H1 (cell line): ENCODE measurements around the gene DNAH8. TPM values are rescaled to one million over a fixed set of nuclear protein-coding genes. Genes with fewer than 3 reads are reported as not detected.

Experiments
- CTCF ChIA-PET: fragments of 300-600 bp; sonication (Branson Sonifier 250); formaldehyde crosslinking; loops from one replicate; lab custom pipeline; 2021; ENCODE audit not compliant: partially characterized antibody; lab: Charles Lee
- POLR2A ChIA-PET: fragments of 300-600 bp; sonication (Branson Sonifier 250); formaldehyde crosslinking; loops from one replicate; lab custom pipeline; 2021; ENCODE audit warnings: inconsistent platforms; ENCODE audit not compliant: partially characterized antibody; lab: Charles Lee
- DNase-seq, 2 experiments: peaks; one replicate each; pipeline versions ENCODE4 v3.0.0 to v3.0.0-alpha.2; 2010 to 2022; ENCODE audit warnings: low spot score in 2 of 2, low read depth in 1 of 2, mixed read lengths in 1 of 2
- FAIRE-seq: peaks from 2 replicates; lab custom pipeline; 2011; peaks lifted over from hg19 to GRCh38; lab: Jason Lieb, UNC
- H2AFZ ChIP-seq: 2 replicates; pipeline ENCODE4 v1.8.1; 2012; ENCODE audit warnings: low read length, inconsistent platforms
- H2AK5ac ChIP-seq: 2 replicates; pipeline ENCODE4 v1.6.1; 2013; ENCODE audit warnings: low read depth, low read length
- H2BK120ac ChIP-seq: replicated peaks from 2 replicates; pipeline ENCODE3; 2013; ENCODE audit warnings: low read depth, low read length, inconsistent platforms
- H2BK12ac ChIP-seq: 2 replicates; pipeline ENCODE4 v1.6.1; 2013; ENCODE audit warnings: low read depth, low read length
- H2BK15ac ChIP-seq: 2 replicates; pipeline ENCODE4 v1.6.1; 2013; ENCODE audit warnings: low read length
- H2BK20ac ChIP-seq: 2 replicates; pipeline ENCODE4 v1.6.1; 2013; ENCODE audit warnings: low read length
- H2BK5ac ChIP-seq: 2 replicates; pipeline ENCODE4 v1.6.1; 2013; ENCODE audit warnings: low read depth, low read length
- H3K14ac ChIP-seq: 2 replicates; pipeline ENCODE4 v1.6.1; 2013; ENCODE audit warnings: inconsistent platforms; ENCODE audit not compliant: insufficient read length
- H3K18ac ChIP-seq: 2 replicates; pipeline ENCODE4 v1.6.1; 2013; ENCODE audit warnings: low read length; ENCODE audit errors: extremely low read depth
- H3K23ac ChIP-seq: 2 replicates; pipeline ENCODE4 v1.6.1; 2013; ENCODE audit warnings: inconsistent platforms; ENCODE audit not compliant: insufficient read length
- H3K23me2 ChIP-seq: 2 replicates; pipeline ENCODE4 v1.6.1; 2013; ENCODE audit warnings: low read depth, low read length
- H3K27ac ChIP-seq: 2 replicates; pipeline ENCODE4 v1.6.1; 2011; ENCODE audit warnings: low read depth, low read length, inconsistent platforms
- H3K27me3 ChIP-seq, 4 experiments: replicated peaks in 1 of 4; 1 replicate in 1 of 4; 2 replicates in 3 of 4; pipeline versions ENCODE4 v1.6.1 to v1.8.1; 2011 to 2013; ENCODE audit warnings: low read length in 3 of 4, mild to moderate bottlenecking in 3 of 4, inconsistent platforms in 2 of 4, mixed read lengths in 2 of 4, moderate library complexity in 1 of 4; ENCODE audit not compliant: control insufficient read depth in 3 of 4, insufficient read depth in 3 of 4; ENCODE audit errors: extremely low read depth in 1 of 4
- H3K36me3 ChIP-seq, 4 experiments: 2 replicates each; pipeline versions ENCODE4 v1.6.1 to v1.8.1; 2011 to 2013; ENCODE audit warnings: mild to moderate bottlenecking in 4 of 4, low read length in 3 of 4, moderate library complexity in 2 of 4, control low read depth in 1 of 4, inconsistent platforms in 1 of 4; ENCODE audit not compliant: insufficient read depth in 4 of 4, control insufficient read depth in 2 of 4
- H3K4ac ChIP-seq: replicated peaks from 2 replicates; pipeline ENCODE3; 2013; ENCODE audit warnings: low read length, low read depth, mixed read lengths, inconsistent platforms; ENCODE audit not compliant: insufficient read length
- H3K4me1 ChIP-seq, 4 experiments: replicated peaks in 1 of 4; 1 replicate in 1 of 4; 2 replicates in 3 of 4; pipeline versions ENCODE4 v1.6.1 to v1.8.1; 2011 to 2013; ENCODE audit warnings: low read length in 3 of 4, inconsistent platforms in 2 of 4, mixed read lengths in 1 of 4; ENCODE audit not compliant: insufficient read depth in 4 of 4, control insufficient read depth in 3 of 4
- H3K4me2 ChIP-seq, 2 experiments: 2 replicates each; pipeline versions ENCODE4 v1.6.1 to v1.8.1; 2011 to 2013; ENCODE audit warnings: low read depth in 2 of 2, low read length in 2 of 2, control low read depth in 1 of 2, inconsistent platforms in 1 of 2, mild to moderate bottlenecking in 1 of 2; ENCODE audit not compliant: insufficient read depth in 1 of 2
- H3K4me3 ChIP-seq, 4 experiments: fragments of 200-600, 300-600 bp in 1 of 4; sonication (generic), shearing (Covaris generic), sonication (Bioruptor Twin) in 1 of 4; 2 replicates each; pipeline versions ENCODE4 v1.5.1 to v1.8.1; 2011 to 2016; ENCODE audit warnings: low read length in 4 of 4, low read depth in 3 of 4, control low read depth in 2 of 4, inconsistent platforms in 2 of 4, mild to moderate bottlenecking in 2 of 4, mixed read lengths in 1 of 4, moderate library complexity in 1 of 4; ENCODE audit not compliant: insufficient read depth in 2 of 4; ENCODE audit errors: extremely low read depth in 1 of 4
- H3K56ac ChIP-seq: replicated peaks from 2 replicates; pipeline ENCODE3; 2013; ENCODE audit warnings: low read depth, mild to moderate bottlenecking, mixed read lengths, low read length, inconsistent platforms; ENCODE audit not compliant: insufficient read length
- H3K79me1 ChIP-seq: 2 replicates; pipeline ENCODE4 v1.6.1; 2013; ENCODE audit warnings: low read depth, low read length, control low read depth
- H3K79me2 ChIP-seq, 2 experiments: 2 replicates each; pipeline versions ENCODE4 v1.6.1 to v1.8.1; 2012 to 2013; ENCODE audit warnings: low read length in 2 of 2, mild to moderate bottlenecking in 2 of 2, inconsistent platforms in 1 of 2; ENCODE audit not compliant: insufficient read depth in 2 of 2, control insufficient read depth in 1 of 2
- H3K9ac ChIP-seq, 4 experiments: replicated peaks in 1 of 4; 1 replicate in 1 of 4; 2 replicates in 3 of 4; pipeline versions ENCODE4 v1.6.1 to v1.8.1; 2011 to 2013; ENCODE audit warnings: low read depth in 3 of 4, low read length in 3 of 4, control low read depth in 2 of 4, mild to moderate bottlenecking in 2 of 4, moderate library complexity in 2 of 4, inconsistent platforms in 1 of 4; ENCODE audit errors: extremely low read depth in 1 of 4
- H3K9me3 ChIP-seq, 2 experiments: 2 replicates each; pipeline versions ENCODE4 v1.6.1 to v1.8.1; 2012 to 2013; ENCODE audit warnings: mild to moderate bottlenecking in 2 of 2, moderate library complexity in 2 of 2, control low read depth in 1 of 2, inconsistent platforms in 1 of 2, low read depth in 1 of 2, low read length in 1 of 2, mixed read lengths in 1 of 2; ENCODE audit not compliant: insufficient read depth in 2 of 2
- H4K20me1 ChIP-seq, 2 experiments: replicated peaks in 1 of 2; 2 replicates each; pipeline versions ENCODE3 to v1.8.1; 2011 to 2013; ENCODE audit warnings: inconsistent platforms in 2 of 2, low read length in 2 of 2, mild to moderate bottlenecking in 1 of 2; ENCODE audit not compliant: insufficient read depth in 2 of 2, control insufficient read depth in 1 of 2
- H4K5ac ChIP-seq: 2 replicates; pipeline ENCODE4 v1.6.1; 2013; ENCODE audit warnings: low read length, low read depth, mixed read lengths, inconsistent platforms; ENCODE audit not compliant: insufficient read length
- H4K8ac ChIP-seq: 2 replicates; pipeline ENCODE4 v1.8.0; 2013; ENCODE audit warnings: mild to moderate bottlenecking, moderate library complexity, low read length, inconsistent platforms; ENCODE audit not compliant: insufficient read depth; ENCODE audit errors: extremely low read depth
- H4K91ac ChIP-seq: replicated peaks from 2 replicates; pipeline ENCODE3; 2013; ENCODE audit warnings: low read length, mixed read lengths, inconsistent platforms; ENCODE audit not compliant: insufficient read length
- BRCA1 ChIP-seq: IDR thresholded peaks from 2 replicates; pipeline ENCODE4 v1.6.1; 2012; ENCODE audit warnings: low read depth, low read length, improper control_type of control experiment
- CHD1 ChIP-seq: IDR thresholded peaks from 2 replicates; pipeline ENCODE4 v1.6.1; 2012; ENCODE audit warnings: low read depth, low read length, improper control_type of control experiment
- CHD2 ChIP-seq: IDR thresholded peaks from 2 replicates; pipeline ENCODE4 v1.6.1; 2012; ENCODE audit warnings: low read length, improper control_type of control experiment
- EGR1 ChIP-seq: IDR thresholded peaks from 2 replicates; pipeline ENCODE4 v1.6.1; 2011; ENCODE audit warnings: low read depth, low read length, borderline replicate concordance
- HDAC6 ChIP-seq: IDR thresholded peaks from one replicate; pipeline ENCODE4 v1.7.1; 2012; ENCODE audit warnings: low read depth, mild to moderate bottlenecking, inconsistent platforms, low read length, moderate library complexity
- JUN ChIP-seq: IDR thresholded peaks from 2 replicates; pipeline ENCODE4 v1.6.1; 2011; ENCODE audit warnings: low read depth, mild to moderate bottlenecking, improper control_type of control experiment, low read length
- KDM1A ChIP-seq: fragments of 200-600, 300-600 bp; sonication (generic); IDR thresholded peaks from 2 replicates; pipeline ENCODE4 v1.7.1; 2016; ENCODE audit warnings: mild to moderate bottlenecking, low read length, borderline replicate concordance
- KDM4A ChIP-seq: IDR thresholded peaks from one replicate; pipeline ENCODE4 v1.7.1; 2012; ENCODE audit warnings: low read depth, mild to moderate bottlenecking, moderate library complexity, low read length, inconsistent platforms; ENCODE audit not compliant: severe bottlenecking
- POU5F1 ChIP-seq: IDR thresholded peaks from 2 replicates; pipeline ENCODE4 v1.6.1; 2011; ENCODE audit warnings: low read depth, mild to moderate bottlenecking, low read length, moderate library complexity
- RNF2 ChIP-seq: fragments of 200-900, 300-1000 bp; sonication (generic); IDR thresholded peaks from 2 replicates; pipeline ENCODE4 v1.7.1; 2016; ENCODE audit warnings: borderline replicate concordance, low read depth, mild to moderate bottlenecking, antibody characterized with exemption, low read length; ENCODE audit not compliant: poor library complexity, severe bottlenecking; ENCODE audit errors: missing control alignments
- SIN3A ChIP-seq, 2 experiments: IDR thresholded peaks in 1 of 2; conservative IDR thresholded peaks in 1 of 2; 2 replicates each; pipeline ENCODE4 v1.6.1; 2011 to 2012; ENCODE audit warnings: low read length in 2 of 2, improper control_type of control experiment in 1 of 2, low read depth in 1 of 2, mild to moderate bottlenecking in 1 of 2
- TAF7 ChIP-seq: optimal IDR thresholded peaks from 2 replicates; pipeline ENCODE3; 2011; ENCODE audit warnings: low read depth, mild to moderate bottlenecking, inconsistent platforms, low read length, moderate library complexity, borderline replicate concordance
- WGBS, 2 experiments: shearing (Covaris generic) in 1 of 2; methylation state at CpG; one replicate each; pipeline versions ENCODE4 v1.1.6 to v1.1.7; 2013 to 2015; ENCODE audit warnings: low lambda C conversion rate in 2 of 2, mixed read lengths in 2 of 2, inconsistent platforms in 1 of 2, low coverage in 1 of 2, missing lambda C conversion rate in 1 of 2; ENCODE audit not compliant: insufficient replicate concordance in 2 of 2, insufficient coverage in 1 of 2, insufficient read length in 1 of 2; ENCODE audit errors: extremely low coverage in 1 of 2, missing lambda C conversion rate in 1 of 2; 5-methylcytosine and 5-hydroxymethylcytosine counted together
- polyA plus RNA-seq, 7 experiments: library from polyadenylated mRNA; depleted of rRNA in 3 of 7; stranded (reverse) in 5 of 7; unstranded in 2 of 7; fragments of >200 nt in 5 of 7; fragments of 200-250 nt in 2 of 7; gene quantifications; 1 replicate in 5 of 7; 2 replicates in 1 of 7; 4 replicates in 1 of 7; pipeline versions ENCODE4 v1.2.1 to v1.2.3, GENCODE V29; 2011 to 2013; ENCODE audit warnings: missing spikeins in 2 of 7, mixed read lengths in 2 of 7
- total RNA-seq: library from RNA; stranded (reverse); fragmentation: NEBNext Ultra II Directional; extraction: Animal tissue kit (Norgen Biotek cat#: 25700); gene quantifications from 2 replicates; pipeline ENCODE4 v1.2.1, GENCODE V29; 2021
- TF ChIP-seq, protein P1 (sequence below): IDR thresholded peaks from 2 replicates; pipeline ENCODE4 v1.6.1; 2012; ENCODE audit warnings: inconsistent platforms

Gene DNAH8
- total and polyA plus RNA-seq, 2 of the 8 experiments (the other 6 are each of a cell fraction or from before 2014, with no cell fraction given), result under 0.01 TPM; not detected in 1

DNA sequence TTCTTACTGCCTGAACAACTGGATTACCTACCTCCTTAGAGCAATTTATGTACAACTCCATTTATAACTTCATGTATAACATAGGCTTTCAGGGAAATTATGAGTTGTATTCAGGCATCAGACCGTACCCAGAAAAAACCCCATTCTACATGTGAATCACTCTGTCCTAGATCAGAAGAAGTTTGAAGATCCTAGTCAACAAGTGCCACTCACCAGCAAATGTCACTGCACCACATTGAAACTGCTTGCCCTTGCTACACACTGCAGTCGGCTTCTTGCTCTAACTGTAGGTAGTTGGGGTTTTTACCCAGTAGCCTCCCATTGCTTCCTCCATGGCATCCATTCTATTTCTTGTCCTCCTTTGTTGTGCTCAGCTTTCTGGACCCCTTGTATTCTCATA is 132.4 kb downstream of the DNAH8 start:
- Histone ChIP-seq H3K18ac (no peak overlapping the region), H4K20me1 (no peaks in the 10 kb centered on the region), H3K79me1 (no peaks in the 10 kb centered on the region), H3K27ac (no peak overlapping the region), H2BK120ac (no peak overlapping the region), H3K9me3 (no peaks in the 10 kb centered on the region), H3K23ac (no peak overlapping the region), H3K4me2 (no peak overlapping the region), H2AFZ (no peak overlapping the region), H4K5ac (no peak overlapping the region), H2AK5ac (no peak overlapping the region), H4K91ac (no peak overlapping the region), H3K14ac (no peak overlapping the region), H3K4ac (no peak overlapping the region), H2BK15ac (no peak overlapping the region), H3K4me1 (no peaks in the 10 kb centered on the region), H3K4me3 (no peak overlapping the region), H3K27me3 (peaks cover 0 to 1% (median 0%) of the 10 kb centered on the region in 4 experiments; a peak in 1 of 7 replicates), H3K56ac (no peak overlapping the region), H4K8ac (no peak overlapping the region), H3K36me3 (no peaks in the 10 kb centered on the region), H2BK20ac (no peak overlapping the region), H3K23me2 (no peaks in the 10 kb centered on the region), H3K9ac (no peak overlapping the region), H2BK5ac (no peak overlapping the region), H3K79me2 (no peaks in the 10 kb centered on the region), H2BK12ac (no peak overlapping the region)
- FAIRE-seq (no peak), DNase-seq (no peak)
- WGBS, 2 experiments, result 94% methylated on average over 2 of the region's 2 CpGs; no CpG with 5 or more reads in 1 of the 2 experiments
- ChIA-PET CTCF (no interaction called here), POLR2A (no interaction called here)
- no peak for TF ChIP-seq BRCA1
- TF ChIP-seq, protein P1, sequence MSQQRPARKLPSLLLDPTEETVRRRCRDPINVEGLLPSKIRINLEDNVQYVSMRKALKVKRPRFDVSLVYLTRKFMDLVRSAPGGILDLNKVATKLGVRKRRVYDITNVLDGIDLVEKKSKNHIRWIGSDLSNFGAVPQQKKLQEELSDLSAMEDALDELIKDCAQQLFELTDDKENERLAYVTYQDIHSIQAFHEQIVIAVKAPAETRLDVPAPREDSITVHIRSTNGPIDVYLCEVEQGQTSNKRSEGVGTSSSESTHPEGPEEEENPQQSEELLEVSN, result no peak
- no peak for TF ChIP-seq RNF2
- TF ChIP-seq KDM1A, result no peak
- no peak for TF ChIP-seq TAF7
- no peak for TF ChIP-seq KDM4A
- no peak for TF ChIP-seq SIN3A (conservative IDR thresholded peaks at IDR 0.05 in 1 of 2, IDR thresholded peaks at IDR 0.05 in 1 of 2; ENCODE audit: low read depth in 1 of 2, low read length in 2 of 2)
- no peak for TF ChIP-seq CHD1
- TF ChIP-seq POU5F1, result no peak
- TF ChIP-seq EGR1, result no peak
- TF ChIP-seq JUN, result no peak
- no peak for TF ChIP-seq HDAC6
- no peak for TF ChIP-seq CHD2
